NCI-H345 (cell line): ENCODE results near the gene PPP4C.
"Not testable (repeated sequence)": the region's sequence is repeated elsewhere in the genome, so short reads cannot be mapped to it uniquely, and the experiment has no call there.

Experiments
- DNase-seq: peaks from one replicate; lab custom pipeline; 2025; lab: John Stamatoyannopoulos, UW

PPP4C gene

GRCh38 chr16:30125690-30126089, 49.9 kb downstream of the PPP4C start:
- not testable (repeated sequence) for DNase-seq

- no peak for DNase-seq
These were observed 52.2 kb downstream of the PPP4C start for GRCh38 chr16:30127993-30128392.

GRCh38 chr16:30131869-30132475, 56.2 kb downstream of the PPP4C start:
- peak; percentile 92 for DNase-seq

- DNase-seq: no peak
These were observed 56.8 kb downstream of the PPP4C start for GRCh38 chr16:30132591-30132990.
